HG03095 (cell line): ENCODE results near the gene FUCA2.
"Not testable (repeated sequence)": the region's sequence is repeated elsewhere in the genome, so short reads cannot be mapped to it uniquely, and the experiment has no call there.

Experiments used
- ATAC-seq: cut with Tn5 transposase; IDR thresholded peaks from one replicate; pipeline ENCODE4 v1.9.1; 2021; ENCODE audit warnings: moderate library complexity; ENCODE audit not compliant: unreplicated experiment

Gene FUCA2

GRCh38 chr6:143449082-143449713 is 62.3 kb downstream of the FUCA2 start:
- ATAC-seq = no peak

- ATAC-seq = not testable (repeated sequence)
Measured at GRCh38 chr6:143447865-143448264, 63.7 kb downstream of the FUCA2 start.
